Activated naive CD4-positive, alpha-beta T cell treated with anti-CD3 and anti-CD28 coated beads for 36 hours (primary cell): ENCODE data around the gene HOXD8. TPM values are rescaled to one million over a fixed set of nuclear protein-coding genes. Genes with fewer than 3 reads are reported as not detected.

ENCODE experiments used
- microRNA-seq: library from miRNA; unstranded; fragments of <30 nt; microRNA quantifications from one replicate; pipeline ENCODE4 v1.2.0, GENCODE V29; 2022; ENCODE audit warnings: borderline microRNAs expressed, borderline replicate concordance
- total RNA-seq, 2 experiments: library from RNA; stranded (reverse); gene quantifications; one replicate each; pipeline ENCODE4 v1.2.3, GENCODE V29; 2021

HOXD8 gene
- total RNA-seq, 2 experiments from 2014 or later: not detected

Small RNA genes within 50 kb of the gene (microRNA-seq; reads per million reads assigned to microRNA genes)
- not detected for gene MIR10B

Other genes starting within 250 kb of the HOXD8 start
- 10 to 100 TPM; 22.2 to 23.9 TPM for gene LNPK, start 127.4 kb upstream of the HOXD8 start, total RNA-seq
- gene EVX2, start 45.7 kb upstream of the HOXD8 start, total RNA-seq: not detected
- gene HOXD13, start 37.0 kb upstream of the HOXD8 start, total RNA-seq: not detected
- gene HOXD12, start 29.9 kb upstream of the HOXD8 start, total RNA-seq: not detected
- not detected for gene HOXD11, start 22.4 kb upstream of the HOXD8 start, total RNA-seq
- gene HOXD10, start 12.9 kb upstream of the HOXD8 start, total RNA-seq: not detected
- not detected for gene HOXD9, start 7.0 kb upstream of the HOXD8 start, total RNA-seq
- gene HOXD4, start 21.8 kb downstream of the HOXD8 start, total RNA-seq: not detected
- not detected for gene HOXD3, start 27.6 kb downstream of the HOXD8 start, total RNA-seq
- not detected for gene HOXD1, start 59.0 kb downstream of the HOXD8 start, total RNA-seq
- 10 to 100 TPM; 24.3 to 28.1 TPM for gene MTX2, start 139.7 kb downstream of the HOXD8 start, total RNA-seq